WTC11 (cell line): ENCODE measurements around the gene RNF31.

Experiments used
- CREB1 ChIP-seq: sonication (generic); formaldehyde crosslinking; IDR thresholded peaks from 2 replicates; pipeline ENCODE4 v1.8.0; 2023; ENCODE audit warnings: mild to moderate bottlenecking, missing genetic modification reagents
- JAZF1 ChIP-seq: fragments of 250-450 bp; sonication (Bioruptor Pico); IDR thresholded peaks from 2 replicates; pipeline ENCODE4 v1.9.0; 2021; ENCODE audit warnings: moderate library complexity, mild to moderate bottlenecking, inconsistent platforms
- NR3C1 ChIP-seq: sonication (generic); formaldehyde crosslinking; conservative IDR thresholded peaks from 2 replicates; pipeline ENCODE4 v1.8.1; 2023; ENCODE audit warnings: low read depth, mild to moderate bottlenecking, missing genetic modification reagents
- SP1 ChIP-seq: sonication (generic); formaldehyde crosslinking; conservative IDR thresholded peaks from 2 replicates; pipeline ENCODE4 v1.8.1; 2022; ENCODE audit warnings: missing genetic modification reagents
- TEAD4 ChIP-seq: sonication (generic); formaldehyde crosslinking; IDR thresholded peaks from 2 replicates; pipeline ENCODE4 v1.8.0; 2022; ENCODE audit warnings: mild to moderate bottlenecking, missing genetic modification reagents
- TF ChIP-seq, protein P1 (sequence below): fragments of 200-600 bp; IDR thresholded peaks from 2 replicates; pipeline ENCODE4 v1.8.0; 2022; ENCODE audit warnings: antibody characterized with exemption
- TF ChIP-seq, protein P2 (sequence below): sonication (generic); formaldehyde crosslinking; IDR thresholded peaks from 2 replicates; pipeline ENCODE4 v1.8.0; 2022; ENCODE audit warnings: mild to moderate bottlenecking, missing genetic modification reagents
- TF ChIP-seq, protein P3 (sequence below): sonication (generic); formaldehyde crosslinking; IDR thresholded peaks from 2 replicates; pipeline ENCODE4 v1.8.1; 2022; ENCODE audit warnings: mild to moderate bottlenecking, moderate library complexity, missing genetic modification reagents
- TF ChIP-seq, protein P4 (sequence below): sonication (generic); formaldehyde crosslinking; IDR thresholded peaks from 2 replicates; pipeline ENCODE4 v1.8.1; 2023; ENCODE audit warnings: mild to moderate bottlenecking, missing genetic modification reagents, borderline replicate concordance

DNA sequence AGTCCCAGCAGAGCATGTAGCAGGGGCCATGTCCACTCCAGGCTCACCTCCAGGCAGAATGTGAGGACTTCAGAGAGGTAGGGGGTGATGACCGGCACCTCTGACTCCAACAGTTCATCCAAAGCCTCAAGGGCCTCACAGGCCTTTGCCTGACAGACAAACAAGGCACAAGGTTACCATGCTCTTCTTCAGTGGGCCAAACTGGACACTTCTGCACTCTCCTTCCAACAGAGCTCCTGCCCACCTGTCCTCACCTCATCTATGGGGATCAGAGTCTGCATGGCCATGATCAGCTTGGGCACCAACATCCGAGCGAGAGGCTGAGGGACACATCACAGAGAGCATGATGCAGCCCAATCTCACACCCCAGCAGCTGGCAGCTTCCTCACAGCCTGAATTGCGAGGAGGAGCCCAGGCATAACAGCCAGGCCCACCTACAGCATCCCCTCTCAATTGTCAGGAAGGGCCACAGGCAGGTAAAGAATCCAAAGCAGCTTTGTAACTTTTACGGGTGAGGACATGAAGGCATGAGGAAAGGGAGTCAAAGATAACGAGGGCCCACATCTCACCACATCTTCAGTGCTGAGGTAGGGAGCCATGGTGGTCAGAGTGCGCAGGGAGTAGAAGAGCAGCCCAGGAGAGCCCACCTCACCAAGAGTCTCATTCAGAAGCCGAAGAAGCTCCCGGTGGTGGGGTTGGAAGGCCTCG lies 39.7 kb downstream of the RNF31 start:
- TF ChIP-seq, protein P1, sequence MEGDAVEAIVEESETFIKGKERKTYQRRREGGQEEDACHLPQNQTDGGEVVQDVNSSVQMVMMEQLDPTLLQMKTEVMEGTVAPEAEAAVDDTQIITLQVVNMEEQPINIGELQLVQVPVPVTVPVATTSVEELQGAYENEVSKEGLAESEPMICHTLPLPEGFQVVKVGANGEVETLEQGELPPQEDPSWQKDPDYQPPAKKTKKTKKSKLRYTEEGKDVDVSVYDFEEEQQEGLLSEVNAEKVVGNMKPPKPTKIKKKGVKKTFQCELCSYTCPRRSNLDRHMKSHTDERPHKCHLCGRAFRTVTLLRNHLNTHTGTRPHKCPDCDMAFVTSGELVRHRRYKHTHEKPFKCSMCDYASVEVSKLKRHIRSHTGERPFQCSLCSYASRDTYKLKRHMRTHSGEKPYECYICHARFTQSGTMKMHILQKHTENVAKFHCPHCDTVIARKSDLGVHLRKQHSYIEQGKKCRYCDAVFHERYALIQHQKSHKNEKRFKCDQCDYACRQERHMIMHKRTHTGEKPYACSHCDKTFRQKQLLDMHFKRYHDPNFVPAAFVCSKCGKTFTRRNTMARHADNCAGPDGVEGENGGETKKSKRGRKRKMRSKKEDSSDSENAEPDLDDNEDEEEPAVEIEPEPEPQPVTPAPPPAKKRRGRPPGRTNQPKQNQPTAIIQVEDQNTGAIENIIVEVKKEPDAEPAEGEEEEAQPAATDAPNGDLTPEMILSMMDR, result no peak
- TF ChIP-seq TEAD4 (CRISPR knock-in tag), result no peak
- TF ChIP-seq, protein P2, sequence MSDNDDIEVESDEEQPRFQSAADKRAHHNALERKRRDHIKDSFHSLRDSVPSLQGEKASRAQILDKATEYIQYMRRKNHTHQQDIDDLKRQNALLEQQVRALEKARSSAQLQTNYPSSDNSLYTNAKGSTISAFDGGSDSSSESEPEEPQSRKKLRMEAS (CRISPR knock-in tag), result no peak
- no peak for TF ChIP-seq SP1 (CRISPR knock-in tag)
- TF ChIP-seq, protein P3, sequence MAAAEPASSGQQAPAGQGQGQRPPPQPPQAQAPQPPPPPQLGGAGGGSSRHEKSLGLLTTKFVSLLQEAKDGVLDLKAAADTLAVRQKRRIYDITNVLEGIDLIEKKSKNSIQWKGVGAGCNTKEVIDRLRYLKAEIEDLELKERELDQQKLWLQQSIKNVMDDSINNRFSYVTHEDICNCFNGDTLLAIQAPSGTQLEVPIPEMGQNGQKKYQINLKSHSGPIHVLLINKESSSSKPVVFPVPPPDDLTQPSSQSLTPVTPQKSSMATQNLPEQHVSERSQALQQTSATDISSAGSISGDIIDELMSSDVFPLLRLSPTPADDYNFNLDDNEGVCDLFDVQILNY (CRISPR knock-in tag), result no peak
- TF ChIP-seq NR3C1, result no peak
- no peak for TF ChIP-seq JAZF1 (CRISPR knock-in tag)
- TF ChIP-seq CREB1, result no peak
- TF ChIP-seq, protein P4, sequence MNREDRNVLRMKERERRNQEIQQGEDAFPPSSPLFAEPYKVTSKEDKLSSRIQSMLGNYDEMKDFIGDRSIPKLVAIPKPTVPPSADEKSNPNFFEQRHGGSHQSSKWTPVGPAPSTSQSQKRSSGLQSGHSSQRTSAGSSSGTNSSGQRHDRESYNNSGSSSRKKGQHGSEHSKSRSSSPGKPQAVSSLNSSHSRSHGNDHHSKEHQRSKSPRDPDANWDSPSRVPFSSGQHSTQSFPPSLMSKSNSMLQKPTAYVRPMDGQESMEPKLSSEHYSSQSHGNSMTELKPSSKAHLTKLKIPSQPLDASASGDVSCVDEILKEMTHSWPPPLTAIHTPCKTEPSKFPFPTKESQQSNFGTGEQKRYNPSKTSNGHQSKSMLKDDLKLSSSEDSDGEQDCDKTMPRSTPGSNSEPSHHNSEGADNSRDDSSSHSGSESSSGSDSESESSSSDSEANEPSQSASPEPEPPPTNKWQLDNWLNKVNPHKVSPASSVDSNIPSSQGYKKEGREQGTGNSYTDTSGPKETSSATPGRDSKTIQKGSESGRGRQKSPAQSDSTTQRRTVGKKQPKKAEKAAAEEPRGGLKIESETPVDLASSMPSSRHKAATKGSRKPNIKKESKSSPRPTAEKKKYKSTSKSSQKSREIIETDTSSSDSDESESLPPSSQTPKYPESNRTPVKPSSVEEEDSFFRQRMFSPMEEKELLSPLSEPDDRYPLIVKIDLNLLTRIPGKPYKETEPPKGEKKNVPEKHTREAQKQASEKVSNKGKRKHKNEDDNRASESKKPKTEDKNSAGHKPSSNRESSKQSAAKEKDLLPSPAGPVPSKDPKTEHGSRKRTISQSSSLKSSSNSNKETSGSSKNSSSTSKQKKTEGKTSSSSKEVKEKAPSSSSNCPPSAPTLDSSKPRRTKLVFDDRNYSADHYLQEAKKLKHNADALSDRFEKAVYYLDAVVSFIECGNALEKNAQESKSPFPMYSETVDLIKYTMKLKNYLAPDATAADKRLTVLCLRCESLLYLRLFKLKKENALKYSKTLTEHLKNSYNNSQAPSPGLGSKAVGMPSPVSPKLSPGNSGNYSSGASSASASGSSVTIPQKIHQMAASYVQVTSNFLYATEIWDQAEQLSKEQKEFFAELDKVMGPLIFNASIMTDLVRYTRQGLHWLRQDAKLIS (CRISPR knock-in tag), result no peak
